Spleen (tissue), 7 donors: ENCODE data around the gene THRA.

Experiments used
- POLR2A ChIP-seq, 3 donors: fragments of 450-650 bp; IDR thresholded peaks; one replicate each; pipeline ENCODE4 v1.5.1; 2017; ENCODE audit warnings: antibody characterized with exemption in 3 of 3, mild to moderate bottlenecking in 1 of 3
- POLR2AphosphoS5 ChIP-seq, 3 donors: sonication (generic); formaldehyde crosslinking; IDR thresholded peaks; one replicate each; pipeline ENCODE4 v1.5.1; 2017; ENCODE audit warnings: antibody characterized with exemption in 3 of 3
- TF ChIP-seq, protein P1 (sequence below), 11 experiments: fragments of 200-600 bp in 7 of 11; fragments of 450-650 bp in 4 of 11; sonication (generic) in 4 of 11; IDR thresholded peaks in 8 of 11; conservative IDR thresholded peaks in 3 of 11; 1 replicate in 7 of 11; 2 replicates in 4 of 11; pipeline versions ENCODE4 v1.4.0 to v1.8.0; 2016 to 2021; ENCODE audit warnings: antibody characterized with exemption in 11 of 11, inconsistent platforms in 4 of 11, mild to moderate bottlenecking in 1 of 11
- donor health status: DM: no; HTN: no; CAD: no; lungs with moderate emphysema.
- donor health status: DM: no; HTN: no; CAD: no.
- donor health status: DM: no; HTN: no; CAD: no.

DNA sequence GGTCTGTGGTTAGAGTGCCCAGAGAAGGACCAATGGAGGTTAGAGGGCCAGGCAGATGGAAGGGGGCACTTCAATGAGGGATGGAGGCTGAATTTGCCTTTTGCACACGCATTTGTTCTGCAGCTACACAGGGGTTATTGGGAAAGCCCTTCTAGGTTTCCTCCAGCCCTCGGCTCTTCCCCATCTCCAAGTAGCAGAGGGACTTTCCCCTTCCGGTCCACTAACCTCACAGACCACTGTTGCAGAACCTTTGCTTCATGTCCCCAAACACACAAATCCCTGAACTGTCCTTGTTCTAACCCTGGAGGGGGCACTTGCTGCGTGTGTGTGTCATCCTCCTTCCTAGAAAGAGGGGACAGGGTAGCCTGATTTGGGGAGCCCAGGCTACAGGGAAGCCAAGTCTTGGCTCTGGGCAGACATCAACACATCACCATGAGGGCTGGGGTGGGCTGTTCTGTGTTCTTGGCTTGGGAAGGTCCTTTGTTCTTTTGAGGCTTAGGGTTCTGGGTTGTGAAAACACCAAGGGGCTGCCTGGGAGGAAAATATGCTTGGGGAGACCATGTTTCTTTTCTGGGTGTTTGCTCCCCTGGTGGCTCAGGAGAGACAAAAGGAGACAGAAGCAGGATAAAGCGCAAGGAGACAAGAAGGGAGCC is 44.9 kb downstream of the THRA start:
- TF ChIP-seq, protein P1, sequence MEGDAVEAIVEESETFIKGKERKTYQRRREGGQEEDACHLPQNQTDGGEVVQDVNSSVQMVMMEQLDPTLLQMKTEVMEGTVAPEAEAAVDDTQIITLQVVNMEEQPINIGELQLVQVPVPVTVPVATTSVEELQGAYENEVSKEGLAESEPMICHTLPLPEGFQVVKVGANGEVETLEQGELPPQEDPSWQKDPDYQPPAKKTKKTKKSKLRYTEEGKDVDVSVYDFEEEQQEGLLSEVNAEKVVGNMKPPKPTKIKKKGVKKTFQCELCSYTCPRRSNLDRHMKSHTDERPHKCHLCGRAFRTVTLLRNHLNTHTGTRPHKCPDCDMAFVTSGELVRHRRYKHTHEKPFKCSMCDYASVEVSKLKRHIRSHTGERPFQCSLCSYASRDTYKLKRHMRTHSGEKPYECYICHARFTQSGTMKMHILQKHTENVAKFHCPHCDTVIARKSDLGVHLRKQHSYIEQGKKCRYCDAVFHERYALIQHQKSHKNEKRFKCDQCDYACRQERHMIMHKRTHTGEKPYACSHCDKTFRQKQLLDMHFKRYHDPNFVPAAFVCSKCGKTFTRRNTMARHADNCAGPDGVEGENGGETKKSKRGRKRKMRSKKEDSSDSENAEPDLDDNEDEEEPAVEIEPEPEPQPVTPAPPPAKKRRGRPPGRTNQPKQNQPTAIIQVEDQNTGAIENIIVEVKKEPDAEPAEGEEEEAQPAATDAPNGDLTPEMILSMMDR (IDR thresholded peaks at IDR 0.05 in 8 of 11, conservative IDR thresholded peaks at IDR 0.05 in 3 of 11): no peak
- TF ChIP-seq POLR2A (IDR thresholded peaks at IDR 0.05): no peak
- no peak for TF ChIP-seq POLR2AphosphoS5 (IDR thresholded peaks at IDR 0.05)
